Tibial nerve (tissue), 4 donors: Measurements from ENCODE around the gene APH1B. TPM values are rescaled to one million over a fixed set of nuclear protein-coding genes. Genes with fewer than 3 reads are reported as not detected.

ENCODE experiments used
- DNase-seq, 2 donors: peaks; one replicate each; pipeline ENCODE4 v3.0.0-alpha.2; 2019; ENCODE audit warnings: low spot score in 2 of 2
- H3K27ac ChIP-seq, 4 donors: fragments of 200-600 bp; sonication (generic) in 3 of 4; one replicate each; pipeline ENCODE4 v1.5.1; 2017 to 2019; ENCODE audit warnings: mild to moderate bottlenecking in 1 of 4
- H3K27me3 ChIP-seq, 2 donors: fragments of 200-600 bp; sonication (generic) in 1 of 2; one replicate each; pipeline versions ENCODE4 v1.5.1 to v1.6.0; 2017 to 2019
- H3K36me3 ChIP-seq, 3 donors: fragments of 200-600 bp; sonication (generic); one replicate each; pipeline ENCODE4 v1.5.1; 2018 to 2019
- H3K4me1 ChIP-seq, 4 donors: fragments of 200-600 bp; sonication (generic) in 3 of 4; one replicate each; pipeline ENCODE4 v1.5.1; 2017 to 2019
- H3K4me3 ChIP-seq, 4 donors: fragments of 200-600 bp; sonication (generic) in 3 of 4; one replicate each; pipeline ENCODE4 v1.5.1; 2017 to 2019; ENCODE audit warnings: mild to moderate bottlenecking in 1 of 4, moderate library complexity in 1 of 4
- H3K9me3 ChIP-seq, 4 donors: fragments of 200-600 bp; sonication (generic) in 3 of 4; one replicate each; pipeline ENCODE4 v1.5.1; 2017 to 2019
- CTCF ChIP-seq, 5 experiments: fragments of 200-600 bp in 3 of 5; fragments of 450-650 bp in 2 of 5; sonication (generic) in 3 of 5; IDR thresholded peaks; one replicate each; pipeline ENCODE4 v1.5.1; 2016 to 2019; ENCODE audit warnings: antibody characterized with exemption in 5 of 5, mild to moderate bottlenecking in 3 of 5, moderate library complexity in 2 of 5
- EP300 ChIP-seq, 2 donors: sonication (generic); formaldehyde crosslinking; IDR thresholded peaks; one replicate each; pipeline ENCODE4 v1.6.1; 2017; ENCODE audit warnings: antibody characterized with exemption in 2 of 2, mild to moderate bottlenecking in 1 of 2
- POLR2A ChIP-seq, 2 donors: fragments of 450-650 bp; IDR thresholded peaks; one replicate each; pipeline ENCODE4 v1.6.1; 2017; ENCODE audit warnings: antibody characterized with exemption in 2 of 2, mild to moderate bottlenecking in 2 of 2, moderate library complexity in 2 of 2
- WGBS, 2 donors: methylation state at CpG; one replicate each; pipeline ENCODE4 v1.1.5; 2018; 5-methylcytosine and 5-hydroxymethylcytosine counted together
- total RNA-seq, 4 donors: library from RNA; depleted of rRNA; stranded (reverse); fragments of >200 nt; gene quantifications; one replicate each; pipeline ENCODE4 v1.1.0, GENCODE V29; 2016

APH1B gene
- total RNA-seq, 4 donors from 2014 or later = 11.0 to 18.4 (median 16.1) TPM

GRCh38 chr15:63335543-63336240, 58.3 kb downstream of the APH1B start:
- no peaks in the 10 kb centered on the region for H3K36me3 ChIP-seq
- no peaks in the 10 kb centered on the region for H3K27me3 ChIP-seq
- H3K4me1 ChIP-seq = no peaks in the 10 kb centered on the region
- no peak for DNase-seq
- no peak overlapping the region for H3K4me3 ChIP-seq
- H3K9me3 ChIP-seq = no peaks in the 10 kb centered on the region
- H3K27ac ChIP-seq = no peak overlapping the region
- 69 to 73% methylated on average over 8 of the region's 8 CpGs for WGBS, 2 donors
- TF ChIP-seq EP300 (IDR thresholded peaks at IDR 0.05) = no peak
- no peak for TF ChIP-seq POLR2A (IDR thresholded peaks at IDR 0.05)
- no peak for TF ChIP-seq CTCF (IDR thresholded peaks at IDR 0.05)

GRCh38 chr15:63337046-63337445, 59.6 kb downstream of the APH1B start:
- DNase-seq = no peak
- WGBS, 2 donors = 93 to 98% methylated on average over 4 of the region's 4 CpGs
- no peaks in the 10 kb centered on the region for H3K27me3 ChIP-seq
- no peaks in the 10 kb centered on the region for H3K9me3 ChIP-seq
- no peak for TF ChIP-seq EP300 (IDR thresholded peaks at IDR 0.05)
- TF ChIP-seq POLR2A (IDR thresholded peaks at IDR 0.05) = no peak
- TF ChIP-seq CTCF (IDR thresholded peaks at IDR 0.05) = no peak
- no peak overlapping the region for H3K4me3 ChIP-seq
- H3K36me3 ChIP-seq = no peaks in the 10 kb centered on the region
- no peaks in the 10 kb centered on the region for H3K4me1 ChIP-seq
- H3K27ac ChIP-seq = no peak overlapping the region

- DNase-seq = no peak
- H3K4me1 ChIP-seq = no peaks in the 10 kb centered on the region
- no peak for TF ChIP-seq POLR2A (IDR thresholded peaks at IDR 0.05)
- no peaks in the 10 kb centered on the region for H3K9me3 ChIP-seq
- H3K27me3 ChIP-seq = no peaks in the 10 kb centered on the region
- H3K36me3 ChIP-seq = no peaks in the 10 kb centered on the region
- H3K27ac ChIP-seq = no peak overlapping the region
- H3K4me3 ChIP-seq = no peak overlapping the region
Measured at GRCh38 chr15:63338170-63338569, 60.8 kb downstream of the APH1B start.

- 92 to 95% methylated on average over 8 to 9 of the region's 10 CpGs for WGBS, 2 donors
- H3K4me3 ChIP-seq = no peak overlapping the region
- no peak overlapping the region for H3K27ac ChIP-seq
- DNase-seq = no peak
- H3K9me3 ChIP-seq = no peaks in the 10 kb centered on the region
- no peaks in the 10 kb centered on the region for H3K36me3 ChIP-seq
- H3K27me3 ChIP-seq = no peaks in the 10 kb centered on the region
- no peak for TF ChIP-seq POLR2A (IDR thresholded peaks at IDR 0.05)
- no peak for TF ChIP-seq EP300 (IDR thresholded peaks at IDR 0.05)
- no peak for TF ChIP-seq CTCF (IDR thresholded peaks at IDR 0.05)
- H3K4me1 ChIP-seq = no peaks in the 10 kb centered on the region
Measured at GRCh38 chr15:63339006-63339766, 61.8 kb downstream of the APH1B start.

- Histone ChIP-seq H3K9me3 (no peaks in the 10 kb centered on the region), H3K36me3 (no peaks in the 10 kb centered on the region), H3K27ac (no peak overlapping the region), H3K4me3 (no peak overlapping the region), H3K27me3 (no peaks in the 10 kb centered on the region), H3K4me1 (no peaks in the 10 kb centered on the region)
- no peak for DNase-seq
- TF ChIP-seq CTCF (IDR thresholded peaks at IDR 0.05) (no peak), EP300 (IDR thresholded peaks at IDR 0.05) (no peak), POLR2A (IDR thresholded peaks at IDR 0.05) (no peak)
- WGBS, 2 donors = 62 to 73% methylated on average over 1 of the region's 1 CpG
Measured at GRCh38 chr15:63339836-63340235, 62.4 kb downstream of the APH1B start.
